Activated CD8-positive, alpha-beta T cell treated with anti-CD3 and anti-CD28 coated beads for 36 hours (primary cell): Measurements from ENCODE around the gene SLC22A14. TPM values are rescaled to one million over a fixed set of nuclear protein-coding genes. Genes with fewer than 3 reads are reported as not detected.

Experiments used
- ATAC-seq: fragments of 200-7000 bp; cut with Tn5 transposase; one replicate; pipeline ENCODE4 v1.10.0; 2021; ENCODE audit warnings: mild to moderate bottlenecking, moderate library complexity
- CTCF ChIA-PET: fragments of 350-600 bp; sonication (Branson Sonifier 250); formaldehyde crosslinking; loops from one replicate; lab custom pipeline; 2021; ENCODE audit warnings: antibody characterized with exemption; lab: Charles Lee
- POLR2A ChIA-PET: fragments of 350-600 bp; sonication (Branson Sonifier 250); formaldehyde crosslinking; loops from one replicate; lab custom pipeline; 2021; ENCODE audit warnings: antibody characterized with exemption; lab: Charles Lee
- DNase-seq: peaks from one replicate; pipeline ENCODE4 v3.0.0-alpha.2; 2020
- H3K27ac Mint-ChIP-seq: one replicate; pipeline ENCODE4 v1.8.0; 2021; ENCODE audit warnings: mild to moderate bottlenecking, mixed read lengths
- H3K27me3 Mint-ChIP-seq: one replicate; pipeline ENCODE4 v1.8.0; 2021; ENCODE audit warnings: mixed read lengths
- H3K36me3 Mint-ChIP-seq: one replicate; pipeline ENCODE4 v1.8.0; 2021; ENCODE audit warnings: low read depth, mixed read lengths
- H3K4me1 Mint-ChIP-seq: one replicate; pipeline ENCODE4 v1.8.0; 2021; ENCODE audit warnings: low read depth, mixed read lengths
- H3K4me3 Mint-ChIP-seq: one replicate; pipeline ENCODE4 v1.8.0; 2021; ENCODE audit warnings: mild to moderate bottlenecking, moderate library complexity, mixed read lengths
- H3K9me3 Mint-ChIP-seq: one replicate; pipeline ENCODE4 v1.8.0; 2021; ENCODE audit warnings: mixed read lengths
- intact Hi-C: fragments of 100-400 bp; cut with micrococcal nuclease; formaldehyde crosslinking; loops from one replicate; pipeline ENCODE4 v1.10.0; 2022
- total RNA-seq, 2 experiments: library from RNA; stranded (reverse); gene quantifications; one replicate each; pipeline ENCODE4 v1.2.3, GENCODE V29; 2021
- TF ChIP-seq, protein P1 (sequence below): fragments of 200-600 bp; IDR thresholded peaks from one replicate; pipeline ENCODE4 v1.8.0; 2022; ENCODE audit warnings: antibody characterized with exemption, mild to moderate bottlenecking

SLC22A14 gene
- total RNA-seq, 2 experiments from 2014 or later, result not detected

DNA sequence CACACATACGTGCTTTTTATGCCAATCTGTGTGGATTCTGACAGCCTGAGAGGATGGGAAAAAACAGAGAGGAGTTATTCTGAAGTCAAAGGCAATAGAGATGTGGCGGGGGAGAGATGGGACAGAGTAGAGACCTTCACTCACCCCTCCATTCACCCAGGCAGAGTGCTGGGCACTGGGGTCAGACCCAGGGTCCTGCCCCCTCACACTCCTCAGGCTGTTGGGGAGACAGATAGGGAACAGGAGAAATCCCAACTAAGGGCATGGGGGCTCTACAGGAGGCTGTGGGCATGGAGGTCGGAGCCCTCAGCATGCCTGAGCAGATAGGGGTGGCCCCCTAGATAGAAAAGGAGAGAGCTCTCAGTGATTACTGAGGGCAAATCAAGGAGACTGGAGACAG, 30.3 kb downstream of the SLC22A14 start:
- DNase-seq, result no peak
- H3K27me3 Mint-ChIP-seq, result no peaks in the 10 kb centered on the region
- H3K27ac Mint-ChIP-seq, result no peak overlapping the region
- intact Hi-C loops, result no loop called here
- TF ChIP-seq, protein P1, sequence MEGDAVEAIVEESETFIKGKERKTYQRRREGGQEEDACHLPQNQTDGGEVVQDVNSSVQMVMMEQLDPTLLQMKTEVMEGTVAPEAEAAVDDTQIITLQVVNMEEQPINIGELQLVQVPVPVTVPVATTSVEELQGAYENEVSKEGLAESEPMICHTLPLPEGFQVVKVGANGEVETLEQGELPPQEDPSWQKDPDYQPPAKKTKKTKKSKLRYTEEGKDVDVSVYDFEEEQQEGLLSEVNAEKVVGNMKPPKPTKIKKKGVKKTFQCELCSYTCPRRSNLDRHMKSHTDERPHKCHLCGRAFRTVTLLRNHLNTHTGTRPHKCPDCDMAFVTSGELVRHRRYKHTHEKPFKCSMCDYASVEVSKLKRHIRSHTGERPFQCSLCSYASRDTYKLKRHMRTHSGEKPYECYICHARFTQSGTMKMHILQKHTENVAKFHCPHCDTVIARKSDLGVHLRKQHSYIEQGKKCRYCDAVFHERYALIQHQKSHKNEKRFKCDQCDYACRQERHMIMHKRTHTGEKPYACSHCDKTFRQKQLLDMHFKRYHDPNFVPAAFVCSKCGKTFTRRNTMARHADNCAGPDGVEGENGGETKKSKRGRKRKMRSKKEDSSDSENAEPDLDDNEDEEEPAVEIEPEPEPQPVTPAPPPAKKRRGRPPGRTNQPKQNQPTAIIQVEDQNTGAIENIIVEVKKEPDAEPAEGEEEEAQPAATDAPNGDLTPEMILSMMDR, result no peak
- ChIA-PET POLR2A (no interaction called here), CTCF (no interaction called here)
- no peak for ATAC-seq
- no peaks in the 10 kb centered on the region for H3K36me3 Mint-ChIP-seq
- no peaks in the 10 kb centered on the region for H3K9me3 Mint-ChIP-seq
- no peaks in the 10 kb centered on the region for H3K4me1 Mint-ChIP-seq
- no peak overlapping the region for H3K4me3 Mint-ChIP-seq

DNA sequence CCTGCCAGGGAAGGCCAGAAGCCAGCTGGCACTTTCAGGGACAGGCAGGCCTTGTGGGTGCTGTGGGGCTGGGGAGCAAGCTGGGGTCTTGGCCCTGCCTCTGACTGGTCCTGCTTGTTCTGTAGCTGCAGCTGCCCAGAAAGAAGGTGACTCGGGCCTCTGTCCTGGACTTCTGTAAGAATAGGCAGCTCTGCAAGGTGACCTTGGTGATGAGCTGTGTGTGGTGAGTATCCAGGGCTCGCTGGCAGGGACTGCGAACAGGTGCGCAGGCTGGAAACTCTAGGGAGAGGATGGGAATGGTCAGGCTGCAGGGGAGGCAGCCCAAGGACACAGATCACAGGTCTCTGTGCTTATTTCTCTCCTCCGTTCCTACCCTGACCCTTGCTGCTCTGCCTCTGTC, 31.2 kb downstream of the SLC22A14 start:
- TF ChIP-seq, protein P1, result no peak
- intact Hi-C loops, result no loop called here
- no peaks in the 10 kb centered on the region for H3K36me3 Mint-ChIP-seq
- no peak overlapping the region for H3K4me3 Mint-ChIP-seq
- no peaks in the 10 kb centered on the region for H3K27me3 Mint-ChIP-seq
- ChIA-PET POLR2A (no interaction called here), CTCF (no interaction called here)
- H3K9me3 Mint-ChIP-seq, result no peaks in the 10 kb centered on the region
- ATAC-seq (no peak), DNase-seq (no peak)
- H3K4me1 Mint-ChIP-seq, result no peaks in the 10 kb centered on the region
- H3K27ac Mint-ChIP-seq, result no peak overlapping the region

DNA sequence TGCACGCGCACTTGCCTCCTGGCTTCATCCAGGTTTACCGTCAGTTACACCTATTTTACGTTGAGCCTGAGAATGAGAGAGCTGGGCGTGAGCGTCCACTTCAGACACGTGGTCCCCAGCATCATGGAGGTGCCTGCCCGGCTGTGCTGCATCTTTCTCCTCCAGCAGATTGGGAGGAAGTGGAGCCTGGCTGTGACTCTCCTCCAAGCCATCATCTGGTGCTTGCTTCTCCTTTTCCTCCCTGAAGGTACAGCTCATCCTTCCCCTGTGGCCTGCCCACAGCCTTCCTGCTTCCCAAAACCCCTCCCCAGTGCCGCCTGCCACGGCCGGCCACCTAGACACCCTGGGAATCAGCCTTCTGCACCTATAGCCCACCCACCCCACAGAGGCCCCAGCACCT, 31.6 kb downstream of the SLC22A14 start:
- H3K4me3 Mint-ChIP-seq, result no peak overlapping the region
- DNase-seq, result no peak
- no peaks in the 10 kb centered on the region for H3K4me1 Mint-ChIP-seq
- ChIA-PET POLR2A (no interaction called here), CTCF (no interaction called here)
- ATAC-seq, result no peak
- H3K9me3 Mint-ChIP-seq, result no peaks in the 10 kb centered on the region
- no peak overlapping the region for H3K27ac Mint-ChIP-seq
- TF ChIP-seq, protein P1, result no peak
- intact Hi-C loops, result no loop called here
- H3K27me3 Mint-ChIP-seq, result no peaks in the 10 kb centered on the region
- no peaks in the 10 kb centered on the region for H3K36me3 Mint-ChIP-seq

DNA sequence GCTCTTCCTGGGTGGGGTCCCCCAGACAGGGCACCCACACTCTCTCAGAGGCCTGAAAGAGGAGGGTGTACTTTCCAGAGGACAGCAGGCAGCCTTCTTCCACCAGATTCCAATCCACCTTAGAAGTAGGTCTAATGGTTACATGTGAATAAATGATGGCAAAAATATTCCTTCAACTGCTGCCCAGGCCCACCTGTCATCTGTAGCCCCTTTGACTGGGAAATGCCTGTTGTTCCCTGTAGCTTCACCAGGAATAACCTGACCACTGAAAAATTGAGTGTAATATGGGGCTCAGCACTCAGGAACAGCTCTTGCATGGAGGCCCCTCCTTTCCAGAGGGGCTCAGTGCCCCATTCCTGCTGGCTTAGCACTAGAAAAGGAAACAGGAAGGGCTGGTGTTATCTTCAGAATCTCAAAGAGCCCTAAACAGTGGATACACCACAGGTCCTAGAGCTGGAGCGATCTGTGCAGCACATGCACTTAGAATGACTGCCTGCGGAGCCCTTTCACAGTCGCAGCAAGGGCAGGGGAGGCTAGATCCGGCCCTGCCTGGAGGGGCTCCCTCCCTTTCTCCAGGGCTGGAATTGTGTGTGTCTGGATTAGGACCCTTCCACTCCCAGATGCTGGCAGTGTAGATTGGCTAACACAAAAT, 32.1 kb downstream of the SLC22A14 start:
- intact Hi-C loops, result no loop called here

More for the DNA sequence above, 32.1 kb downstream of the SLC22A14 start:
- DNase-seq, result no peak
- Mint-ChIP-seq H3K9me3 (no peaks in the 10 kb centered on the region), H3K36me3 (no peaks in the 10 kb centered on the region), H3K27me3 (no peaks in the 10 kb centered on the region), H3K4me1 (no peaks in the 10 kb centered on the region), H3K4me3 (no peak overlapping the region), H3K27ac (no peak overlapping the region)
- no peak for ATAC-seq
- CTCF ChIA-PET, result no interaction called here
- POLR2A ChIA-PET, result interaction anchor here (0.6 kb wide), 1 partner anchor 175 kb away, joined by 3 read pairs; no protein-coding TSS in a partner anchor
- TF ChIP-seq, protein P1, result no peak
